Stimulated activated CD8-positive, alpha-beta memory T cell treated with anti-CD3 and anti-CD28 coated beads, Interleukin-2, amount 100 ng/mL, for 48 hours (primary cell): ENCODE data around the gene KY.

Source experiments
- DNase-seq, 2 donors: peaks; one replicate each; pipeline ENCODE4 v3.0.0-alpha.2; 2020; ENCODE audit warnings: low read depth in 2 of 2

Gene KY

DNA sequence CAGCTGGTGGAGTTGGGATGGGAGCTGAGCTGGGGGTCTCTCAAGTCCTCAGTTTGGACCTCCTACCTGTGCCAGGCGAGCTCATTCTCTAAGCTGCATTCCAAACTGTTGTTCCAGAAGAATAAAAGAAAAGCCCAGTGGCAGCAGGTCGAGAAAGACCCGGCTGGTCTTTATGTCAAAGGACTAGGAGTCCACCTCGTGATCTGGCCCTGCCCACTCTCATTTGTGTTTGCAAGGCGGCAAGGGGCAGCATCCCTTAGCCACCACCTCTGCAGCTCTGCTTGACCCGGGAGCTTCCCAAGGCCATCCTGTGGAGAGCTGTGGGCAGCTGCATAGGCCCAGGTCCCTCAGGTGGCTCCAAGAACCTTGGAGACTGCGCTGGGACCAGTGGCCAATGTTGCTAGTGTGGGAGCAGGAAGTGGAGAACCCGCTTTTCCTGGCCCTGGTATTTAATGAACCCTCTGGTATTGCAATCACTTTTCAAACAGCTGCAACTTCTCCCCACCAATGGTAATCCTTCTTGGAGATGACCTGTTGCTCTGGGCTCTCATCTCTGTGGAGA, 30.9 kb downstream of the KY start:
- DNase-seq: no peak

- DNase-seq: no peak
Observed at GRCh38 chr3:134619301-134619615, 31.6 kb downstream of the KY start.

GRCh38 chr3:134618478-134619300, 32.1 kb downstream of the KY start:
- no peak for DNase-seq

DNA sequence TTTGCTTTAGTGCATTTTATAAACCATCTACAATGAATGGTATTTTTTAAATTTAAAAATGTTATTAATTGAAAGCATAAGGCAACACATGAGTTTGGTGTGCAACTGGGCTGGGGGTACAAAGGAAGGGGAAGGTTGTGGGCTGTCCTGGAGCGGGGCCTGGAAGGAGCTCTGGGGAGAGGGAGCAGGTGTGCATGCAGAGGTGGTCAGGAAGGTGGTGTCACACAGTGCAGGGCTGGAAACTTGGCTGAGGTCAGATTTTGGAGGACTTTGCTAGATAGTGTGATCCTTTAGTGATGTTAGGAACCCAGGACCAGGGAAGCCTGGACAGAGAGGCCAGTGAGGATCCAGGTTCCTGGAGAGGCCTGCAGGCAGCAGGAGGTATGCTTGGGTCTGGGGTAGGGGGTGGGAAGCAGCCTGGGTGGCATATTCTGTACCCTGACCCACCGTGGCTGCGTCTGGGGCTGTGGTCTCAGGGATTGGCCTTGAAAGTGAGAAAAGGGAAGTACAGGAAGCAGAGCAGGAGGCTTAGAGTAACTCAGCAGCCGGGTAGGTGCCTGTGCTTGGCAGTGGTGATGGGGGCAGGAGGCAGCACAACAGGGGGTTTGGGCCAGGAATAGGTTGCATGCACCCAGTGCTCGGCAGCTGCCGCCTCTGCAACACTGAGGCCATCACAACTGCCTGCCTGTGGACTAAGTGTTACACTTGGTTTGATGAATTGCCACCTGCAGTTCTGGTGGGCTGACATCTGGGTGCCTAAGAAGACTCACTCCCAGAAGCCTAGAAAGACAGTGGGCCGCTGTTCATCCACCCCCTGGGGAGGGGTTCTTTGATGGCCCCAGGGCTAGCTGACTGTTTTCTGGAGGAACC, 33.0 kb downstream of the KY start:
- no peak for DNase-seq

DNA sequence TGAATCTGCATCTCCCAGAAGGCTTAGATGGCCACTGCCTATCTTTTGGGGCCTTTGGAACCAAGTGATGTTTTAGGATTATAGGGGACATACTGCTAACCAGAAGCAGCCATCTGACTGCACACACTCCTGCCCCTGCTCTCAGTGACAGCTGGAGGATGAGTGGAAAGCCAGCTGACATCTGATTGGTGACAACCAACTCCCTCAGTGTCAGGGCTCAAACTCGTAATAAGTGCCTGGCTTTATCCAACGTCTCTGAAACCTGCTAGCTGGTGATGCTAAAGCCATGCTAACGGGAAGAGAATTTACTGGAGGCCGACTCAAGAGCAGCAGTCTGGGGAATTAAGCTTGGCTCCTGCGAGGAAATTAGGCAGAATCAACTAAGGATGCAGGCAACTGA, 35.1 kb downstream of the KY start:
- DNase-seq: no peak

- no peak for DNase-seq
Observed at GRCh38 chr3:134614955-134615354, 35.9 kb downstream of the KY start.

DNA sequence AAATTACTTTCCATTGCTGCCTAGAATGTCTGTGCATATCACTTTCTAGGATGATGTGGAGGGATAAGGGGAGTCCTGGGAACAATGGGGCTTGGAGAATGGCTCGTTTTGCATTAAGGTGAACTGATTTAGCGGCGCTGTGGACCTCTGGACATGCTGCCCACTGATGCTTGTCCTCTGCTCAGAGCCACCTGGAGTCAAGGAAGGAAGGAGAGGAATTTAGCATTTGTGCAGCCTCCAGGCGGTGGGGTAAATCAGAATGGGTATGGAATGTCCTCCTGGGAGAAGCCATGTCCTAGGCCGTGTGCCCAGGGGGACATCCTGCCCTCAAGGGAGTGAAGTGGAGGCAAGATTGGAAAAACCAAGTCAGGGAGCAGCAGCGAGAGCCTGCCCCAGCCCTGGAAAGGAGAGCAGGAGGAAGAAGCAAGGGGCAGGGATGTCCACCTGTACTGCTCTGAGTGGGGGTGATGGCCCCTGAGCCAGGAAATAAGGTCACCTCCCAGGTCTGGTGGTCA, 37.8 kb downstream of the KY start:
- no peak for DNase-seq

GRCh38 chr3:134611516-134611915, 39.3 kb downstream of the KY start:
- DNase-seq: no peak

GRCh38 chr3:134610432-134611385, 40.1 kb downstream of the KY start:
- DNase-seq: no peak

DNA sequence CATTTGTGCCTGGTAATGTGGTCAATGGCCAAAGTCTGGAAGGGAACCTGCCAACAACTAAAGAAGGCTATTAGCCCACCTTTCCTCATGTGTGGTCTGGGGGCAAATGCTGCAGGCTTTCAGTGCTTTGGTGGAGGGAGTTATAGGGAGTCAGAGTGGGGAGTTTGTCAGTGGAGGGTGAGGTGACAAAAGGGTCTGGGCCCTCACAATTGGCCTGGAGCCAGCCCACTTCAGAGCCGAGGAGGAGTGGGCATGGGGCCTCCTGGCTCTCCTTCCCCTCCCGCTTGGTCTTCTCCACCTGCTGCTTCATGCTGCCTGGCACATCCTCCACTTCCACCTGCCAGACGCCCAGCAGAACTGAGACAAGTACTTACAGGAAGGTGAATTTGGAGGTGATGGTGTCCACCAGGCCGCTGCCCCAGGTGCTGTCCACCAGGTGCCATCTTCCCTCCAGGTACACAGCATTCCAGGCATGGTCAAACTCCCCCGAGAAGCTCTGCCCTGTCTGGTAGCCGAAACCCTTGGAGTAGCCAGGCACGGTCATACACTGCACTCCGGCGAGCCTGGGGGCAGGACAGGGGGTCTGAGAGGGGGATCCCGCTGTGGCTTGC, 40.9 kb downstream of the KY start:
- DNase-seq: no peak

GRCh38 chr3:134608771-134609435, 41.9 kb downstream of the KY start:
- no peak for DNase-seq

- no peak for DNase-seq
Observed at GRCh38 chr3:134608023-134608770, 42.6 kb downstream of the KY start.

- no peak for DNase-seq
Observed at GRCh38 chr3:134607054-134608022, 43.5 kb downstream of the KY start.

DNA sequence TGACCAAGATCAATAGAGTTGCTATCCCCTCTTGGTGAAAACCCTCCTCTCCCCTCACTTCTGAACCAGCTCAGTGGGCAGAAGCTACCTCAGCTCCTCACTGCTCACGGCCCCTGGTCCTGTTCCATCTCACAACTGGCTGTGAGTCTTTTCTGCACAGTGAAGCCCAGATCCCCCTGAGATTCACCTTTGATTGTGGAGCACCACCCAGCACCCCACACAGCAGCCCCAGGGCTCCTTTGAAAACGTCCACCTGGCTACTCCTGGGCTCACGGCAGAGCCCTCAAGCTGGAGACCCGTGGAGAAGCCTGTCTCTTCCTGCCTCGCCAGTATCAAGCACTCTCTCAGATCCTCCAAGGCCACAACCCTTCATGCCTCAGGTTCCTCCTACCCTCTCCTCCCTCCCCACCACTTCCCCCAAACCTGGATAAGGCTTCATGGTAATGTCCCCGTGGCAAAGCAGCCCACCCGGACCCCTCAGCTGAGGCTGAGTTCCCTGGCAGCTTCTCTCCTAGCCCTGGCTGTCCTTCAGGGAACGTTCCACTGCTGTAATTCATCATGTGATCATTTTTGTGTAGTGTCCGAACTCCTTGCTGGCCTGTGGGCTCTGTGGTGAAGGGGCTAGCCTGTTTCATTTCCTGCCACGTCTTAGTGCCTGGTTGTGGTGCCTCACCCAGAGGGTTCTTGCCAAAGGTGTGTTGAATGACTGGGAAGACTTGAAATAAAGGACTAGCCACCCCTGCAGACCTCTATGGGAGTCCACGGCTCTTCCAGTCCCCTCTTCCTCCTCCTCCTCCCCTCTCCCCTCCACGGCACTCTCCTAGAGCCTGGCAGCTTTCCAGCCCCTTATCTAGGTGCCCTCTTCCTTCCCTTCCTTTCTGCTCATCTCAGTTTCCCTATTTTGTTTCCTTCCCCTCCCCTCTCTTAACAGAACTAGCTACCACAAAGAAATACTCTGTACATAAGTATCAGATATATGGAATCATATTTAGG, 44.5 kb downstream of the KY start:
- no peak for DNase-seq

DNA sequence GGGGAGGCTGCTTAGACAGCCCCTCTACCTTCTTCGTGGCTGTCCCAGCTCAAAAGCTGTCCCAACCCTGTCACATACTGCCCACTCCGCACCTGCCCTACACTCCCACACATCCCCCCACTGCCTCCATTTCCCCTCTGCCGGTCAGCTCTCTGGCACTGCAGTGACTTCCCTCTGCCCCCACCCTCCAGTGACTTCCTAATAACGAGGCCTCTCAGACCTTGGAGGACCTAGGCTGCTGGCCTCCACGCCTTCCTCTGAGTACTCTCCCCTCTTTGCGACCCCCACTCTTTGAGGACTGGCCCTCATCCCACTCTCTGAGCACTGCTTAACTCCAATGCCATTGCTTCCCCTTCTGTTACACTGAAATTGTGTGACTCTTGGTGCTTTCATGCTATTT, 45.3 kb downstream of the KY start:
- no peak for DNase-seq

DNA sequence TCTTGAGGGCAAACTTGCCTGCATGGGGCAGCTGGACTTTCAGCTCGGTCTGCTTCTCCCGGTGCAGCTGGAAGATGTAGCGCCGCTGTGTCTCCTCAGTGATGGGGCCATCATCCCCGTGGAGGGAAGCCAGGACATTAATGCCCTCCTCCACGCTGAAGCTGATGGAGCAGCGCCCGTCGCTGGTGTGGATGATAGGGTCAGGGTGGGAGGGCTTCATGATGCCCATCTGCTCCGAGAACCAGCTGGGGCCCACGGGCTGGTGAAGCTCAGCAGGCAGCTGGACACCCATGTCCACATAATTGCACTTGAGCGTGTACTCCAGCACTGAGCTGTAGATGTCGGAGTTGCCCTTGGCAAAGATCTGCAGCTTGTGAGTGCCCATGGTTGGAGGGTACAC, 46.9 kb downstream of the KY start:
- DNase-seq: no peak

DNA sequence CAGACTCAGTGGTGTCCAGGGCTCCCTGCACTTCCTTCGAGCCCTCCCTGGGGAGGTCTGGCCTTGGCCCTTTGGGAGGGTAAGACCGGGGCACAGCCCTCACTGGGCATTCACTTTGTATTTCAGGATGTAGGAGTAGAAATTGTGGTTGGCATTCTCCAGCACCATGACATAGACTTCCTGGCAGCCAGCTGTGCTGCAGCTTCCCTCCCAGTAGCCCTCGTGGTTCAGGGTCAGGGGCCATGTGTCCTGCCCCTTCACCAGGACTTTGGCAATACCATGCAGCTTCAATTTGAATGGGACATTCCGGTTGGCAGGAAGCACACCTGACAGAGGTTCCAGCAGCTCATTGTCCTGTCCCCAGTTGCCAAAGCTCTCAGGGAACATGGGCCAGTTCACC, 47.3 kb downstream of the KY start:
- DNase-seq: no peak
